Kidney (tissue), 14 donors: ENCODE data around the gene KPNA1. TPM values are rescaled to one million over a fixed set of nuclear protein-coding genes. Genes with fewer than 3 reads are reported as not detected.

Experiments
- DNase-seq, 5 donors: peaks; one replicate each; pipeline ENCODE4 v3.0.0-alpha.2; 2013 to 2020
- FAIRE-seq: peaks from 2 replicates; lab custom pipeline; 2012; peaks lifted over from hg19 to GRCh38; lab: Jason Lieb, UNC
- H3K27ac ChIP-seq, 2 donors: one replicate each; pipeline ENCODE4 v1.7.0; 2013; ENCODE audit warnings: low read depth in 2 of 2, low read length in 2 of 2, inconsistent platforms in 1 of 2
- H3K27me3 ChIP-seq: one replicate; pipeline ENCODE4 v1.7.1; 2013; ENCODE audit warnings: low read length, inconsistent platforms; ENCODE audit not compliant: control insufficient read depth, insufficient read depth
- H3K36me3 ChIP-seq, 3 donors: one replicate each; pipeline versions ENCODE4 v1.7.0 to v1.7.1; 2013; ENCODE audit warnings: low read length in 3 of 3, control low read depth in 1 of 3, inconsistent platforms in 1 of 3; ENCODE audit not compliant: insufficient read depth in 3 of 3, control insufficient read depth in 2 of 3
- H3K4me1 ChIP-seq, 3 donors: one replicate each; pipeline versions ENCODE4 v1.7.0 to v1.7.1; 2013; ENCODE audit warnings: low read length in 3 of 3, inconsistent platforms in 1 of 3, low read depth in 1 of 3; ENCODE audit not compliant: control insufficient read depth in 2 of 3, insufficient read depth in 2 of 3
- H3K4me3 ChIP-seq, 3 donors: one replicate each; pipeline versions ENCODE4 v1.7.0 to v1.8.1; 2013; ENCODE audit warnings: low read length in 3 of 3, control low read depth in 1 of 3, inconsistent platforms in 1 of 3
- H3K9ac ChIP-seq, 3 donors: one replicate each; pipeline versions ENCODE4 v1.7.0 to v1.7.1; 2013; ENCODE audit warnings: low read length in 3 of 3, control low read depth in 1 of 3, inconsistent platforms in 1 of 3
- H3K9me3 ChIP-seq, 3 donors: one replicate each; pipeline versions ENCODE4 v1.7.0 to v1.7.1; 2013; ENCODE audit warnings: low read length in 3 of 3, control low read depth in 1 of 3, inconsistent platforms in 1 of 3; ENCODE audit not compliant: control insufficient read depth in 2 of 3, insufficient read depth in 1 of 3
- intact Hi-C: fragments of 100-400 bp; cut with DNase I; formaldehyde crosslinking; loops from one replicate; pipeline ENCODE4 v1.11.1; 2022
- polyA plus RNA-seq: library from polyadenylated mRNA; stranded (reverse); fragments of 350-450 nt; fragmentation: Illumina TruSeq; extraction: RNeasy Lipid Tissue Mini Kit (QIAGEN cat#74804); gene quantifications from one replicate; pipeline ENCODE4 v1.2.3, GENCODE V29; 2014; ENCODE audit warnings: low read depth, low replicate concordance; ENCODE audit not compliant: insufficient read depth
- total RNA-seq: library from RNA; stranded (reverse); fragmentation: NEBNext Ultra II Directional; extraction: Animal tissue kit (Norgen Biotek cat#: 25700); gene quantifications from one replicate; pipeline ENCODE4 v1.2.1, GENCODE V29; 2021
- TF ChIP-seq, protein P1 (sequence below): IDR thresholded peaks from 3 replicates; pipeline ENCODE4 v1.5.1; 2012; ENCODE audit warnings: mild to moderate bottlenecking, moderate library complexity, borderline replicate concordance; ENCODE audit not compliant: insufficient read depth; ENCODE audit errors: extremely low read depth
- donor health status: control.
- donor health status: control.
- donor health status: control.
- donor health status: control.
- donor health status: control.
- donor health status: DM: yes; HTN: yes; CAD: no.
- donor health status: Normal renal cell carcinoma (clear cell type).

The KPNA1 gene
- total and polyA plus RNA-seq, 2 donors from 2014 or later: 16.8 to 64.5 TPM

DNA sequence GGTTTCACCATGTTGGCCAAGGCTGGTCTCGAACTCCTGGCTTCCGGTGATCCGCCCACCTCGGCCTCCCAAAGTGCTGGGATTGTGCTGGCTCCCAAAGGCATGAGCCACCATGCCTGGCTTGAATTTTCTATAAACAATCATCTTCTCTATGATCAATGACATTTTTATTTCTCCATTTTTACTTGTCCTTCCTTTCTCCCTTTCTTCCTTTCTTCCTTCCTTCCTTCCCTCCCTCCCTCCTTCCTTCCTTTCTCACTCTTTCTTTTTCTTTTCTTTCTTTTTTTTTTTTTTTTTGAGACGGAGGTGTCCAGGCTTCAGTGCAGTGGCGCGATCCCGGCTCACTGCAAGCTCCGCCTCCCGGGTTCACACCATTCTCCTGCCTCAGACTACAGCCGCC is 8.6 kb upstream of the KPNA1 start:
- DNase-seq (no peak), FAIRE-seq (no peak)
- H3K9me3 ChIP-seq: no peaks in the 10 kb centered on the region
- peaks cover 0 to 3% (median 3%) of the 10 kb centered on the region in 3 donors for H3K36me3 ChIP-seq
- no peak overlapping the region for H3K27ac ChIP-seq
- H3K27me3 ChIP-seq: no peaks in the 10 kb centered on the region
- intact Hi-C loops: no loop called here
- no peak overlapping the region for H3K4me3 ChIP-seq
- TF ChIP-seq, protein P1, sequence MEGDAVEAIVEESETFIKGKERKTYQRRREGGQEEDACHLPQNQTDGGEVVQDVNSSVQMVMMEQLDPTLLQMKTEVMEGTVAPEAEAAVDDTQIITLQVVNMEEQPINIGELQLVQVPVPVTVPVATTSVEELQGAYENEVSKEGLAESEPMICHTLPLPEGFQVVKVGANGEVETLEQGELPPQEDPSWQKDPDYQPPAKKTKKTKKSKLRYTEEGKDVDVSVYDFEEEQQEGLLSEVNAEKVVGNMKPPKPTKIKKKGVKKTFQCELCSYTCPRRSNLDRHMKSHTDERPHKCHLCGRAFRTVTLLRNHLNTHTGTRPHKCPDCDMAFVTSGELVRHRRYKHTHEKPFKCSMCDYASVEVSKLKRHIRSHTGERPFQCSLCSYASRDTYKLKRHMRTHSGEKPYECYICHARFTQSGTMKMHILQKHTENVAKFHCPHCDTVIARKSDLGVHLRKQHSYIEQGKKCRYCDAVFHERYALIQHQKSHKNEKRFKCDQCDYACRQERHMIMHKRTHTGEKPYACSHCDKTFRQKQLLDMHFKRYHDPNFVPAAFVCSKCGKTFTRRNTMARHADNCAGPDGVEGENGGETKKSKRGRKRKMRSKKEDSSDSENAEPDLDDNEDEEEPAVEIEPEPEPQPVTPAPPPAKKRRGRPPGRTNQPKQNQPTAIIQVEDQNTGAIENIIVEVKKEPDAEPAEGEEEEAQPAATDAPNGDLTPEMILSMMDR: no peak
- no peaks in the 10 kb centered on the region for H3K4me1 ChIP-seq
- H3K9ac ChIP-seq: no peak overlapping the region

GRCh38 chr3:122520861-122521260 is 6.1 kb upstream of the KPNA1 start:
- Histone ChIP-seq H3K27me3 (no peaks in the 10 kb centered on the region), H3K4me3 (no peak overlapping the region), H3K9me3 (no peaks in the 10 kb centered on the region), H3K27ac (no peak overlapping the region), H3K36me3 (no peaks in the 10 kb centered on the region), H3K4me1 (no peaks in the 10 kb centered on the region), H3K9ac (no peak overlapping the region)
- TF ChIP-seq, protein P1: no peak
- FAIRE-seq: no peak
- intact Hi-C loops: no loop called here
- no peak for DNase-seq

DNA sequence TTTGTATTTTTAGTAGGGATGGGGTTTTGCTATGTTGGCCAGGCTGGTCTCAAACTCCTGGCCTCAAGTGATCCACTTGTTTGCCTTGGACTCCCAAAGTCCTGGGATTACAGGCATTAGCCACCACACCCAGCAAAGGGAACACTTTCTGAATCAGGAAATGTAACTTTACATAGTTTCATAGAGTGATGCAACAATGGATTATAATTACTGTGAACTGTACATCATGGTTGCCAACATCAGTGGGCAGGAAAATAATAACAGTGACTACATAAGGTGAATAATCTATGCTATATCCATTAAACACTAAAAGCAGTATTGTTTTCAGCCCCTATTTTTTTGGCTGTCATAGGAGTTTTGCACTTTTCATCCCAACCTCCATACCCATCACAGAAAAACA is 5.0 kb upstream of the KPNA1 start:
- H3K9ac ChIP-seq: no peak overlapping the region
- peaks cover 0 to 3% (median 0%) of the 10 kb centered on the region in 3 donors for H3K4me1 ChIP-seq
- no peak for DNase-seq
- no peak for FAIRE-seq
- no peaks in the 10 kb centered on the region for H3K27me3 ChIP-seq
- H3K9me3 ChIP-seq: no peaks in the 10 kb centered on the region
- no peak overlapping the region for H3K27ac ChIP-seq
- H3K4me3 ChIP-seq: no peak overlapping the region
- TF ChIP-seq, protein P1: no peak
- intact Hi-C loops: no loop called here
- H3K36me3 ChIP-seq: no peaks in the 10 kb centered on the region

- no peak overlapping the region for H3K4me3 ChIP-seq
- H3K27me3 ChIP-seq: no peaks in the 10 kb centered on the region
- no peaks in the 10 kb centered on the region for H3K36me3 ChIP-seq
- TF ChIP-seq, protein P1: no peak
- no peak overlapping the region for H3K27ac ChIP-seq
- no peaks in the 10 kb centered on the region for H3K9me3 ChIP-seq
- FAIRE-seq (no peak), DNase-seq (no peak)
- peaks cover 0 to 3% (median 2%) of the 10 kb centered on the region in 3 donors for H3K4me1 ChIP-seq
- intact Hi-C loops: no loop called here
- no peak overlapping the region for H3K9ac ChIP-seq
Observed at GRCh38 chr3:122516846-122517360, 2.2 kb upstream of the KPNA1 start.
